ENCODE measurements around the gene ASPDH.
"Not testable (repeated sequence)": the region's sequence is repeated elsewhere in the genome, so short reads cannot be mapped to it uniquely, and the experiment has no call there.

Gene ASPDH

DNA sequence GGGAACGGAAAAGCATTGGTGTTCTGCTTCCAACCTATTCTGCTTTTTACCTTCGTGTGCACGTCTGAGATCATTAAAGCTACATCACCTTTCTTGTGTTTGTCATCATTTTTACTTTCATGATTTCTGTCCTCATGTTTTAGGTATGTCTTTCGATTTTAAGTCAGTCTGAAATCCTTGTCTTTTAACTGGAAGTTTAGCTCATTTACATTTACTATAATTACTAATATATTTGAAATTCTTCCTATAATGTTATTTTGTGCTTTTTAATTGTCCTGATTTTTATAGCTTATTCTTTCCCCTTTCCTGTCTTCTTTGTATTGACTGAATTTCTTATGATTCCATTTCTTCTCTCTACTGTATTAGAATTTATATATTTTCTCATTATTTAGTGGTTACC lies 19.2 kb upstream of the ASPDH start:
- no peak overlapping the region for H3K27ac ChIP-seq
- TF ChIP-seq ZFX (IDR thresholded peaks at IDR 0.05; ENCODE audit: borderline replicate concordance) = no peak
- TF ChIP-seq, protein P1, sequence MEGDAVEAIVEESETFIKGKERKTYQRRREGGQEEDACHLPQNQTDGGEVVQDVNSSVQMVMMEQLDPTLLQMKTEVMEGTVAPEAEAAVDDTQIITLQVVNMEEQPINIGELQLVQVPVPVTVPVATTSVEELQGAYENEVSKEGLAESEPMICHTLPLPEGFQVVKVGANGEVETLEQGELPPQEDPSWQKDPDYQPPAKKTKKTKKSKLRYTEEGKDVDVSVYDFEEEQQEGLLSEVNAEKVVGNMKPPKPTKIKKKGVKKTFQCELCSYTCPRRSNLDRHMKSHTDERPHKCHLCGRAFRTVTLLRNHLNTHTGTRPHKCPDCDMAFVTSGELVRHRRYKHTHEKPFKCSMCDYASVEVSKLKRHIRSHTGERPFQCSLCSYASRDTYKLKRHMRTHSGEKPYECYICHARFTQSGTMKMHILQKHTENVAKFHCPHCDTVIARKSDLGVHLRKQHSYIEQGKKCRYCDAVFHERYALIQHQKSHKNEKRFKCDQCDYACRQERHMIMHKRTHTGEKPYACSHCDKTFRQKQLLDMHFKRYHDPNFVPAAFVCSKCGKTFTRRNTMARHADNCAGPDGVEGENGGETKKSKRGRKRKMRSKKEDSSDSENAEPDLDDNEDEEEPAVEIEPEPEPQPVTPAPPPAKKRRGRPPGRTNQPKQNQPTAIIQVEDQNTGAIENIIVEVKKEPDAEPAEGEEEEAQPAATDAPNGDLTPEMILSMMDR (IDR thresholded peaks at IDR 0.05) = no peak

DNA sequence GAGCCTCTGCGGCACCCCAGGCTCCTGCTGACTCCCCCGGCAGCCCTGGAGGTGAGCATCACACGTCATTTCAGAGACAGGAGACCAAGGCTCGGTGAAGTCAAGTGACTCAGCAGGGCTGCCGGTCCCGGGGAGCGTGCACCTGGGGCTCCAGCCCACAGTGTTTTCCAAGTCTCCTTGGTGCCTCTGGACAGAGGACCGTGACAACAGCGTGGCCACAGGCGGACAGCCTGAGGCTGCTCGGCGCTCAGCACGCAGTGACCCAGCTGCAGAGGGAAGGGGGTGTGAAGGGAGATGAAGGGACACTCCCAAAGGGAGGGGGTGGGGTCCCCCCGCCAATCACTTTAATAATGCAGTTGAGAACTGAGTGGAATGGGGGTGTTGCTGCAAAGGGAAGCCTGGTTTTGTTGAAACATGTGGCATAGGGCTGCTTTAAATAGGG lies 17.5 kb upstream of the ASPDH start:
- H3K27ac ChIP-seq = no peak overlapping the region
- TF ChIP-seq ZFX (IDR thresholded peaks at IDR 0.05; ENCODE audit: borderline replicate concordance) = no peak
- TF ChIP-seq, protein P1 (IDR thresholded peaks at IDR 0.05) = no peak

DNA sequence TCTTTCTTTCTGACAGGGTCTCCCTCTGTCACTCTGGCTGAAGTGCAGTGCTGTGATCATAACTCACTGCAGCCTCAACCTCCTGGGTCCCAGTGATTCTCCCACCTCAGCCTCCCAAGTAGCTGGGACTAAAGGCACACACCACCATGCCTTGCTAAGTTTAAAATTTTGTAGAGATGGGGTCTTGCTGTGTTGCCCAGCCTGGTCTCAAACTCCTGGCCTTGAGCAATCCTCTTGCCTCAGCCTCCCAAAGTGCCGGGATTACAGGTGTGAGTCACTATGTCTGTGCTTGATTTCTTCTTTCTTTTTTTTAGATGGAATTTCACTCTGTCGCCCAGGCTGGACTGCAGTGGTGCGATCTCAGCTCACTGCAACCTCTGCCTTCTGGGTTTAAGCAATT lies 14.3 kb upstream of the ASPDH start:
- not testable (repeated sequence) for H3K27ac ChIP-seq

DNA sequence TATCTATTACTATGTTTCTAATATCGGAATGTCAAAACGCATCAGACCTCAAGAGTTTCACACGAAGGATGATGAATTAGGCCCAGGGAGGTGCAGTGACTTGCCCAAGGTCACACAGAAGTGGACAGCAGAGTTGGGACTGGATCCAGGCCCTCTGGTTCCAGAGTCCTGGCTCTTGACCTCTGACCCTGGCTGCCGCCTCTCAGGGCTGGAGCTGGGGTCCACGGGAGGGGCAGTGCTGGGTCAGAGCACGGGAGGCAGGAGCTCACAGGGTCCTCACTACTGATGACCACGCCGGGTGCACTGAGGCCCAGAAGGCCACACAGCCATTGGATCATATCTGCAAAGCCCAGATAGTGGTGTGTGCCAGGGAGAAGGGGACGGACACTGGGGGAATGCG lies 9.2 kb upstream of the ASPDH start:
- TF ChIP-seq, protein P1 (IDR thresholded peaks at IDR 0.05) = no peak
- no peak for TF ChIP-seq ZFX (IDR thresholded peaks at IDR 0.05; ENCODE audit: borderline replicate concordance)

GRCh38 chr19:50520822-50521465 lies 7.2 kb upstream of the ASPDH start:
- TF ChIP-seq ZFX (IDR thresholded peaks at IDR 0.05; ENCODE audit: borderline replicate concordance) = no peak
- TF ChIP-seq, protein P1 (IDR thresholded peaks at IDR 0.05) = no peak
- H3K27ac ChIP-seq = no peak overlapping the region

More for the DNA sequence above, 9.2 kb upstream of the ASPDH start:
- H3K27ac ChIP-seq = no peak overlapping the region

DNA sequence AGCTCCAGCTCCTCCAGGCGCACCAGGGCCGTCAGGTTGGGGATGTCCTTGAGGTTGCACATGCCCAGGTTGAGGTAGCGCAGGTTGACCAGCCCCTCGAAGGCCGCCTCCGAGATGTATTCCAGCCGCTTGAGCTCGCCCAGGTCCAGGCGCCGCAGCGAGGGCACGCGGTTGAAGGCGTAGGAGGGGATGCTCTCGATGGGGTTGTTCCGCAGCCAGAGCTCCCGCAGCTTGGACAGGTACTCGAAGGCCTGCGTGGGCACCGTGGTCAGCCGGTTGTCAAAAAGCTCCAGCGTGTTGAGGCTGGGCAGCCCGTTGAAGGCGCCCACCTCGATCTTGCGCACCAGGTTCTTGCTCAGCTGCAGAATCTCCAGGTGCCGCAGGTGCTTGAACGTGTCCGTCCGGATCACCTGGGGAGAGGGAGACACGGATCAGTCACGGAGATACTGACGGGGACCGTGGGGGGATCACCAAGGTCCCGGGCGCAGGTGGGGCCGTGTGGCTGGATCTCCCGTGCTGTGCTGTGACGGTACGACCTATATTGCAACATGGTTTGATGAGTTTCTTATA lies 5.4 kb upstream of the ASPDH start:
- no peak for TF ChIP-seq ZFX (IDR thresholded peaks at IDR 0.05; ENCODE audit: borderline replicate concordance)
- TF ChIP-seq, protein P1 (IDR thresholded peaks at IDR 0.05) = no peak
- H3K27ac ChIP-seq = no peak overlapping the region

DNA sequence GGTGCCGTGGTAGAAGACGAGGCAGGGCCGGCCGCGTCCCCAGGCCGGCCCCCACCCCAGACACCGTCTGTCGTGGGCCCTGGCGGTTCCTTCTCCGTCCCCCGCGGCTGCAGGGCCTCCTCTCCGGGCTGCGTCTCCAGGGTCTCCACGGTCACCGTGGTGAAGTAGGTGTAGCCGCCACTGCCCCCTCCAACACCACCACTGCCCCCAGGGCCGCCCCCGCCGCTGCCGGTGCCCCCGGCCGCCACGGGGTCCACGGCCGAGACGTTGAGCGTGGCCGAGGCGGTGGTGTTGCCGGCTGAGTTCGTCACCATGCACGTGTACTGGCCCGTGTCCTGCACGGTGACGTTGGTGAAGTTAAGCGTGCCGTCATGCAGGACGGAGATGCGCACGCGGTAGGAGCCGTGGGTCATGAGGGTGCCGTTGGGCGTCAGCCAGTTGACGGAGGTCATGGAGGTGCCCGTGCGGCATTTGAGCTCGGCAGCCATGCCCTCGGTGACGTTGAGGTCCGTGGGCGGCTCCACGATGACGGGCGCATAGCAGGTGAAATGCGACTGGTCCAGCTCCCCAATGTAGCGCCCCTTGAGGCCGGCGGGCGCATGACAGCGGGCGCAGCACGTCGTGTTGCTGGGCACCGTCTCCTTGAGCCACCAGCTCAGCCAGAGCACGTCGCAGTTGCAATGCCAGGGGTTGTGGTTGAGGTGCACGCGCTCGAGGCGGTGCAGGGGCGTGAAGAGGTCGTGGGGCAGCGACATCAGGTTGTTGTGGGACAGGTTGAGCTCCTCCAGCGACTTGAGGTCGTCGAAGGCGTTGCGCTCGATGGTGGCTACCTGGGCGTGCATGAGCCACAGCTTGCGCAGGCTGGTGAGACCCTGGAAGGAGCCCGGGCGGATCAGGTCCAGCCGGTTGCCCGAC lies 4.6 kb upstream of the ASPDH start:
- no peak overlapping the region for H3K27ac ChIP-seq
- TF ChIP-seq, protein P1 (IDR thresholded peaks at IDR 0.05) = peak; percentile 82
- no peak for TF ChIP-seq ZFX (IDR thresholded peaks at IDR 0.05; ENCODE audit: borderline replicate concordance)

Data from 22Rv1 (cell line).